K562 (cell line): ENCODE measurements around the gene SCYL3. TPM values are rescaled to one million over a fixed set of nuclear protein-coding genes. Genes with fewer than 3 reads are reported as not detected.

Experiments
- ATAC-seq: fragments of 200-7000 bp; cut with Tn5 transposase; 3 replicates; pipeline ENCODE4 v1.9.1; 2020; ENCODE audit warnings: moderate library complexity
- BruUV-seq: library from RNA; stranded (reverse); fragments of 400-500 nt; replicated peaks from 2 replicates; lab custom pipeline; 2021; lab: Mats Ljungman, UMichigan
- CTCF ChIA-PET: fragments of 300-600 bp; formaldehyde crosslinking; extraction: SDS; loops from one replicate; lab custom pipeline; 2021; ENCODE audit warnings: low intra/inter-chr PET ratio; lab: Yijun Ruan, JAX
- POLR2A ChIA-PET: fragments of 300-600, 350-650 bp; sonication (Branson Sonifier 250); formaldehyde crosslinking; extraction: SDS; loops from one replicate; lab custom pipeline; 2021; ENCODE audit warnings: antibody characterized with exemption, inconsistent platforms; lab: Yijun Ruan, JAX
- DNase-seq, 4 experiments: peaks; one replicate each; pipeline versions ENCODE4 v3.0.0 to v3.0.0-alpha.2; 2011 to 2018; ENCODE audit warnings: low spot score in 3 of 4, mixed read lengths in 3 of 4; ENCODE audit errors: extremely low read depth in 1 of 4
- FAIRE-seq: peaks from 2 replicates; lab custom pipeline; 2011; peaks lifted over from hg19 to GRCh38; lab: Jason Lieb, UNC
- H2AFZ ChIP-seq: 2 replicates; pipeline ENCODE4 v1.6.0; 2011; ENCODE audit warnings: low read depth, low read length, control low read depth, inconsistent platforms
- H3K27ac ChIP-seq: fragments of 200-600 bp; 3 replicates; pipeline ENCODE4 v1.8.0; 2011; ENCODE audit warnings: low read depth, mild to moderate bottlenecking, control low read depth, inconsistent platforms, low read length, moderate library complexity, mixed read lengths; ENCODE audit errors: extremely low read depth
- H3K27me3 ChIP-seq, 2 experiments: fragments of 300-600 bp in 1 of 2; 2 replicates in 1 of 2; 3 replicates in 1 of 2; pipeline versions ENCODE4 v1.6.0 to v1.8.0; 2011; ENCODE audit warnings: inconsistent platforms in 2 of 2, low read length in 2 of 2, mild to moderate bottlenecking in 1 of 2, mixed read lengths in 1 of 2, moderate library complexity in 1 of 2; ENCODE audit not compliant: control insufficient read depth in 2 of 2, insufficient read depth in 2 of 2
- H3K36me3 ChIP-seq: fragments of 300-600 bp; 3 replicates; pipeline ENCODE4 v1.8.0; 2011; ENCODE audit warnings: mild to moderate bottlenecking, low read length, inconsistent platforms; ENCODE audit not compliant: control insufficient read depth, insufficient read depth
- H3K4me1 ChIP-seq, 2 experiments: fragments of 200-600 bp in 1 of 2; replicated peaks in 1 of 2; 2 replicates in 1 of 2; 3 replicates in 1 of 2; pipeline versions ENCODE4 v1.5.1 to v1.8.0; 2011; ENCODE audit warnings: inconsistent platforms in 2 of 2, low read length in 2 of 2, mild to moderate bottlenecking in 1 of 2, mixed read lengths in 1 of 2, moderate library complexity in 1 of 2; ENCODE audit not compliant: control insufficient read depth in 2 of 2, insufficient read depth in 2 of 2
- H3K4me2 ChIP-seq: 2 replicates; pipeline ENCODE4 v1.6.1; 2011; ENCODE audit warnings: low read length, control low read depth, inconsistent platforms, mixed read lengths; ENCODE audit not compliant: insufficient read depth
- H3K4me3 ChIP-seq: fragments of 200-600 bp; sonication (generic), shearing (Covaris generic); 2 replicates; pipeline ENCODE4 v1.5.1; 2016; ENCODE audit warnings: control low read depth, inconsistent platforms
- H3K79me2 ChIP-seq: fragments of 200-600 bp; 3 replicates; pipeline ENCODE4 v1.8.0; 2011; ENCODE audit warnings: low read length, inconsistent platforms; ENCODE audit not compliant: control insufficient read depth, insufficient read depth
- H3K9ac ChIP-seq, 2 experiments: 2 replicates each; pipeline versions ENCODE4 v1.6.0 to v1.6.1; 2011; ENCODE audit warnings: low read depth in 2 of 2, low read length in 2 of 2, control low read depth in 1 of 2, inconsistent platforms in 1 of 2, mild to moderate bottlenecking in 1 of 2, mixed read lengths in 1 of 2; ENCODE audit not compliant: insufficient read depth in 1 of 2
- H3K9me1 ChIP-seq: one replicate; pipeline ENCODE4 v1.6.0; 2011; ENCODE audit warnings: inconsistent platforms, mild to moderate bottlenecking, low read length, moderate library complexity; ENCODE audit not compliant: control insufficient read depth, insufficient read depth
- H3K9me3 ChIP-seq: replicated peaks from 2 replicates; pipeline ENCODE4 v1.5.1; 2011; ENCODE audit warnings: low read depth, low read length, inconsistent platforms; ENCODE audit not compliant: control insufficient read depth, insufficient read depth
- H4K20me1 ChIP-seq: replicated peaks from 2 replicates; pipeline ENCODE4 v1.6.1; 2011; ENCODE audit warnings: low read length, inconsistent platforms, mixed read lengths; ENCODE audit not compliant: control insufficient read depth, insufficient read depth
- MTF1 ChIP-seq: fragments of 250-450 bp; sonication (Bioruptor Pico); IDR thresholded peaks from 2 replicates; pipeline ENCODE4 v1.9.0; 2021; ENCODE audit warnings: moderate library complexity, mild to moderate bottlenecking, inconsistent platforms, borderline replicate concordance
- NR3C1 ChIP-seq: sonication (generic); formaldehyde crosslinking; IDR thresholded peaks from 2 replicates; pipeline ENCODE4 v1.8.1; 2022; ENCODE audit warnings: missing genetic modification reagents
- ZNF316 ChIP-seq: fragments of 450-650 bp; IDR thresholded peaks from 2 replicates; pipeline ENCODE4 v1.6.1; 2016
- ZNF408 ChIP-seq: fragments of 250-450 bp; sonication (Bioruptor Pico); IDR thresholded peaks from 2 replicates; pipeline ENCODE4 v1.4.0; 2020; ENCODE audit warnings: low read depth, mild to moderate bottlenecking, moderate library complexity
- WGBS: fragments of 100-300 bp; shearing (Covaris generic); methylation state at CpG from one replicate; pipeline ENCODE4 v1.1.6; 2016; ENCODE audit warnings: low coverage, mixed read lengths; ENCODE audit not compliant: insufficient coverage; ENCODE audit errors: missing lambda C conversion rate; 5-methylcytosine and 5-hydroxymethylcytosine counted together
- in situ Hi-C: fragments of 300-500 bp; cut with MboI; formaldehyde crosslinking; loops from 4 replicates; pipeline ENCODE4 v1.15.0; 2018; ENCODE audit warnings: inconsistent platforms, mixed read lengths
- intact Hi-C: fragments of 100-400 bp; cut with micrococcal nuclease; formaldehyde crosslinking; loops from 2 replicates; pipeline ENCODE4 v1.14.2; 2022
- polyA plus RNA-seq, 8 experiments: library from polyadenylated mRNA; depleted of rRNA in 4 of 8; stranded (reverse) in 5 of 8; unstranded in 3 of 8; fragments of >200 nt; fragmentation: Nextera tagmentation in 2 of 8; fragmentation: Illumina TruSeq in 1 of 8; extraction: Ambion mirVana in 2 of 8; extraction: Trizol in 1 of 8; gene quantifications; 2 replicates each; pipeline versions ENCODE4 v1.2.1 to v1.2.3, GENCODE V29; 2011 to 2014; ENCODE audit warnings: inconsistent platforms in 1 of 8, missing spikeins in 1 of 8
- total RNA-seq, 7 experiments: library from RNA; depleted of rRNA in 6 of 7; stranded (reverse); fragments of >200 nt in 6 of 7; fragmentation: Illumina TruSeq in 2 of 7; extraction: Trizol in 2 of 7; gene quantifications; 2 replicates each; pipeline versions ENCODE4 v1.2.1 to v1.2.3, GENCODE V29; 2011 to 2021; ENCODE audit warnings: low replicate concordance in 1 of 7
- TF ChIP-seq, protein P1 (sequence below), 2 experiments: IDR thresholded peaks in 1 of 2; conservative IDR thresholded peaks in 1 of 2; 2 replicates each; pipeline ENCODE4 v1.6.1; 2016; ENCODE audit warnings: low read depth in 2 of 2, mild to moderate bottlenecking in 1 of 2, missing compliant biosample characterization in 1 of 2, missing genetic modification characterization in 1 of 2, moderate library complexity in 1 of 2
- TF ChIP-seq, protein P2 (sequence below): fragments of 450-650 bp; IDR thresholded peaks from 2 replicates; pipeline ENCODE4 v1.6.1; 2018; ENCODE audit warnings: mild to moderate bottlenecking, low read depth; ENCODE audit not compliant: partially characterized antibody
- TF ChIP-seq, protein P3 (sequence below): fragments of 250-450 bp; sonication (Bioruptor Pico); IDR thresholded peaks from 2 replicates; pipeline ENCODE4 v1.5.0; 2021

The SCYL3 gene
- total and polyA plus RNA-seq, 9 of the 15 experiments (the other 6 are each of a cell fraction or from before 2014, with no cell fraction given) = 3.6 to 11.4 (median 7.1) TPM

DNA sequence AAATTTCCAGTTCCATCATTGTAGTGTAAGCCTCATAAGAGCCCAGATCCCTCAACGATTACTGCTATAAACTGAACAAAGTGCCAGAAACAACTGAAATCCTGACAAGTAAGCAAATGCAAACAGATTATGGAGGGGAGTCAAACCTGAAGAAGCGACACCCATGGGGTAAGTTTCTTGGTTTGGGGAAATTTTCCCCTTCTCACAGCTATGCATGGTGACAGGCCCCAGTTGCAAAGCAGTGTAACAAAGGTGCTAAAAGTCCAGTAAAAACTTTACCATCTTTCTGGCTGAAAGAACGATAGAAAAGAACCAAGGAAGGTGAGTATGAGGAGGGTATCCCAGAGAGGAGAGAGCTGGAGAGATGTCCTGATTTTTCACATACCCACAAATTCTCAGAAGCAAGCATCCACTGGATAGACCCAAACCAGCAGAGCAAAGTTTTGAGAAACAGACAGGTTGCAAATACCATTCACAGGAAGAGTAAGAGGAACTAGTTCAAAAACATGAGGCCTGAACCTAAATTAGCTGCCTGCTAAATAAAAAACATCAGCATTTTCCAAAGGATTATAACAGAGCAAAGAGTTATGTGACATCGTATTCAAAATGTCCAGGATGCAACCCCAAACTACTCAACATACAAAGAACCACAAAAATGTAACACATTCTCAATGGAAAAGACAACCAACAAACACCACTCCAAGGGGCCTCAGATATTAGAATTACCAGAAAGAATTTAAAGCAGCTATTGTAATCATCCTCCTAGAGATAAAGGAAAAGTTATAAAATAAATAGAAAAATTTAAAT, 14.5 kb downstream of the SCYL3 start:
- H4K20me1 ChIP-seq = no peaks in the 10 kb centered on the region
- H2AFZ ChIP-seq = no peak overlapping the region
- BruUV-seq = no TSS peak
- H3K4me3 ChIP-seq = no peak overlapping the region
- CTCF ChIA-PET = no interaction called here
- H3K36me3 ChIP-seq = peaks cover 34% of the 10 kb centered on the region
- H3K79me2 ChIP-seq = no peaks in the 10 kb centered on the region
- FAIRE-seq (no peak), DNase-seq (no peak), ATAC-seq (no peak)
- no peak overlapping the region for H3K4me2 ChIP-seq
- no peaks in the 10 kb centered on the region for H3K9me3 ChIP-seq
- H3K27me3 ChIP-seq = no peaks in the 10 kb centered on the region
- no peak overlapping the region for H3K27ac ChIP-seq
- intact Hi-C loops = no loop called here
- POLR2A ChIA-PET = interaction anchor here (0.7 to 1.3 kb wide), 2 partner anchors 15 to 50 kb away, joined by 3 read pairs; partner anchors contain the start of gene SCYL3
- TF ChIP-seq MTF1 (CRISPR knock-in tag) = no peak
- TF ChIP-seq ZNF316 = peak; percentile 62
- H3K4me1 ChIP-seq = no peaks in the 10 kb centered on the region; a peak in 1 of 5 replicates
- no peaks in the 10 kb centered on the region for H3K9me1 ChIP-seq
- in situ Hi-C loops = no loop called here
- 87% methylated on average over 4 of the region's 4 CpGs for WGBS
- H3K9ac ChIP-seq = no peak overlapping the region

DNA sequence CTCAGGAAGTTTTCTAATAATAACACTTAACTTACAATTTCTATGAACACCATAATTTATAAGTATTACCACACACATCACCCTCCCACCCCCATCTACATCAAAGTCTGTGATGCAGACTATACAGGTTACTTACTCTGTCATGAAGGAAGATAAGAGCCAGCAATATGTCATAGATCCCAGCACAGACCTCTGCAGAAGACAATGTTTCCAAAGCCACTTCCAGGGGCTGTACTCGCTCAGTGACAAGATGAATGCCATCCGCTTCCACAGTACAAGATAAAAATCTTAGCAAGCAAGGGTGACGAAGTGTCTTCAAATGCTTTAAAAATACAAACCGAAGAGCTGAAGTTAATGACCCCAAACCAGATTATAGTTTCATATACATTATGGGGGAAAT, 15.2 kb downstream of the SCYL3 start:
- Histone ChIP-seq H3K4me1 (no peaks in the 10 kb centered on the region; a peak in 1 of 5 replicates), H3K4me2 (no peak overlapping the region), H2AFZ (no peak overlapping the region), H3K36me3 (peaks cover 40% of the 10 kb centered on the region), H3K27ac (no peak overlapping the region), H3K79me2 (no peaks in the 10 kb centered on the region), H4K20me1 (no peaks in the 10 kb centered on the region), H3K27me3 (no peaks in the 10 kb centered on the region), H3K4me3 (no peak overlapping the region), H3K9me3 (no peaks in the 10 kb centered on the region), H3K9ac (no peak overlapping the region), H3K9me1 (no peaks in the 10 kb centered on the region)
- no peak for DNase-seq
- peak; percentile 40; the same call in 2 of the 3 replicates for ATAC-seq
- no TSS peak for BruUV-seq
- intact Hi-C loops (no loop called here), in situ Hi-C loops (no loop called here)
- CTCF ChIA-PET = no interaction called here
- POLR2A ChIA-PET = interaction anchor here (1.3 kb wide), 1 partner anchor 15 kb away, joined by 3 read pairs; the partner anchor contains the start of gene SCYL3
- 79% methylated on average over 4 of the region's 4 CpGs for WGBS
- FAIRE-seq = no peak
- TF ChIP-seq, protein P1, sequence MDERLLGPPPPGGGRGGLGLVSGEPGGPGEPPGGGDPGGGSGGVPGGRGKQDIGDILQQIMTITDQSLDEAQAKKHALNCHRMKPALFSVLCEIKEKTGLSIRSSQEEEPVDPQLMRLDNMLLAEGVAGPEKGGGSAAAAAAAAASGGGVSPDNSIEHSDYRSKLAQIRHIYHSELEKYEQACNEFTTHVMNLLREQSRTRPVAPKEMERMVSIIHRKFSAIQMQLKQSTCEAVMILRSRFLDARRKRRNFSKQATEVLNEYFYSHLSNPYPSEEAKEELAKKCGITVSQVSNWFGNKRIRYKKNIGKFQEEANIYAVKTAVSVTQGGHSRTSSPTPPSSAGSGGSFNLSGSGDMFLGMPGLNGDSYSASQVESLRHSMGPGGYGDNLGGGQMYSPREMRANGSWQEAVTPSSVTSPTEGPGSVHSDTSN (CRISPR knock-in tag; IDR thresholded peaks at IDR 0.05; ENCODE audit: low read depth) = no peak
- TF ChIP-seq, protein P1 (tag; conservative IDR thresholded peaks at IDR 0.05; ENCODE audit: low read depth) = peak; percentile 43; the same call in 1 of the 2 replicates
- no peak for TF ChIP-seq NR3C1 (CRISPR knock-in tag)
- TF ChIP-seq, protein P2, sequence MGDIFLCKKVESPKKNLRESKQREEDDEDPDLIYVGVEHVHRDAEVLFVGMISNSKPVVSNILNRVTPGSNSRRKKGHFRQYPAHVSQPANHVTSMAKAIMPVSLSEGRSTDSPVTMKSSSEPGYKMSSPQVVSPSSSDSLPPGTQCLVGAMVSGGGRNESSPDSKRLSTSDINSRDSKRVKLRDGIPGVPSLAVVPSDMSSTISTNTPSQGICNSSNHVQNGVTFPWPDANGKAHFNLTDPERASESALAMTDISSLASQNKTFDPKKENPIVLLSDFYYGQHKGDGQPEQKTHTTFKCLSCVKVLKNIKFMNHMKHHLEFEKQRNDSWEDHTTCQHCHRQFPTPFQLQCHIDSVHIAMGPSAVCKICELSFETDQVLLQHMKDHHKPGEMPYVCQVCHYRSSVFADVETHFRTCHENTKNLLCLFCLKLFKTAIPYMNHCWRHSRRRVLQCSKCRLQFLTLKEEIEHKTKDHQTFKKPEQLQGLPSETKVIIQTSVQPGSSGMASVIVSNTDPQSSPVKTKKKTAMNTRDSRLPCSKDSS = no peak
- TF ChIP-seq, protein P3, sequence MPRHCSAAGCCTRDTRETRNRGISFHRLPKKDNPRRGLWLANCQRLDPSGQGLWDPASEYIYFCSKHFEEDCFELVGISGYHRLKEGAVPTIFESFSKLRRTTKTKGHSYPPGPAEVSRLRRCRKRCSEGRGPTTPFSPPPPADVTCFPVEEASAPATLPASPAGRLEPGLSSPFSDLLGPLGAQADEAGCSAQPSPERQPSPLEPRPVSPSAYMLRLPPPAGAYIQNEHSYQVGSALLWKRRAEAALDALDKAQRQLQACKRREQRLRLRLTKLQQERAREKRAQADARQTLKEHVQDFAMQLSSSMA (CRISPR knock-in tag) = no peak
- TF ChIP-seq ZNF408 (CRISPR knock-in tag) = no peak
